Measurements from ENCODE around the gene STAC2. TPM values are rescaled to one million over a fixed set of nuclear protein-coding genes. Genes with fewer than 3 reads are reported as not detected.

The STAC2 gene
- total RNA-seq, 1 experiment from 2014 or later = 0.08 TPM

DNA sequence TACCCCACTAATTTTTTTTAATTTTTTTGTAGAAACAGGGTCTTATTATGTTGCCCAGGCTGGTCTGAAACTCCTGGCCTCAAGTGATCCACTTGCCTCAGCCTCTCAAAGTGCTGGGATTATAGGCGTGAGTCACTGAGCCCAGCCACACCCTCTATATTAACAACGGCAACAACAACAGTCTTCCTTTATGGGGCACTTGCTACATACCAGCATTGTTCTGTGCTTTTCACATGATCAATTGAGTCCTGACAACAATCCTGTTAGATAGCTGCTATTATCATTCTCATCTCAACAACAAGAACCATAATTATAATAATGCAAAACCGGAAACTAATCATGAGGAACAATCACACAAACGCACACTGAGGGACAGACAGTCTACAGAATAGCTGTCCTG is 47.2 kb downstream of the STAC2 start:
- POLR2A ChIA-PET = no interaction called here

DNA sequence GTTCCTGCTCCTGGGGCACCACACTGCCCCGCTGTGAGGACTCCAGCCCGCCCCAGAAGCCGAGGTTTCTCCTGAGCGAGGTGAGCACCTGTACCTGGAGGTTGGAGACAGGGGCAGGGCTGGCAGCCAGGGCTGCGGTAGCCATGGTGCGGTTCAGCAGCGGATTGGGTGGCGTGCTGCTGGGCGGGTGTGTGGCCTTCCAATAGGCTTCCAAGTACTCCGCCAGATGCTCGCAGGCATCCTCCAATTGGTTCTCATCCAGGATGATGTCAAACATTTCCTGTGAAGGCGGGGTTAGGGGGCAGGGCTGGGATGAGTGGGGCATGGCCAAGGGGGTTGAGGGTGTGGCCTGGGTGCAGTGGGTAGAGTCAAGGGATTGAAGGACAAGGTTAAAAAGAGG is 48.5 kb downstream of the STAC2 start:
- ATAC-seq (no peak), DNase-seq (ENCODE audit: low read depth, low spot score) (no peak)
- no peaks in the 10 kb centered on the region for H3K9me3 ChIP-seq (ENCODE audit: control insufficient read depth, insufficient read depth, low read depth, low read length)
- H3K4me1 ChIP-seq (ENCODE audit: control insufficient read depth, insufficient read depth, low read length) = peaks cover 3% of the 10 kb centered on the region; the same call in 1 of the 2 replicates
- TF ChIP-seq TCF7L2 (IDR thresholded peaks at IDR 0.05; ENCODE audit: low read depth, low read length) = no peak
- TF ChIP-seq, protein P1, sequence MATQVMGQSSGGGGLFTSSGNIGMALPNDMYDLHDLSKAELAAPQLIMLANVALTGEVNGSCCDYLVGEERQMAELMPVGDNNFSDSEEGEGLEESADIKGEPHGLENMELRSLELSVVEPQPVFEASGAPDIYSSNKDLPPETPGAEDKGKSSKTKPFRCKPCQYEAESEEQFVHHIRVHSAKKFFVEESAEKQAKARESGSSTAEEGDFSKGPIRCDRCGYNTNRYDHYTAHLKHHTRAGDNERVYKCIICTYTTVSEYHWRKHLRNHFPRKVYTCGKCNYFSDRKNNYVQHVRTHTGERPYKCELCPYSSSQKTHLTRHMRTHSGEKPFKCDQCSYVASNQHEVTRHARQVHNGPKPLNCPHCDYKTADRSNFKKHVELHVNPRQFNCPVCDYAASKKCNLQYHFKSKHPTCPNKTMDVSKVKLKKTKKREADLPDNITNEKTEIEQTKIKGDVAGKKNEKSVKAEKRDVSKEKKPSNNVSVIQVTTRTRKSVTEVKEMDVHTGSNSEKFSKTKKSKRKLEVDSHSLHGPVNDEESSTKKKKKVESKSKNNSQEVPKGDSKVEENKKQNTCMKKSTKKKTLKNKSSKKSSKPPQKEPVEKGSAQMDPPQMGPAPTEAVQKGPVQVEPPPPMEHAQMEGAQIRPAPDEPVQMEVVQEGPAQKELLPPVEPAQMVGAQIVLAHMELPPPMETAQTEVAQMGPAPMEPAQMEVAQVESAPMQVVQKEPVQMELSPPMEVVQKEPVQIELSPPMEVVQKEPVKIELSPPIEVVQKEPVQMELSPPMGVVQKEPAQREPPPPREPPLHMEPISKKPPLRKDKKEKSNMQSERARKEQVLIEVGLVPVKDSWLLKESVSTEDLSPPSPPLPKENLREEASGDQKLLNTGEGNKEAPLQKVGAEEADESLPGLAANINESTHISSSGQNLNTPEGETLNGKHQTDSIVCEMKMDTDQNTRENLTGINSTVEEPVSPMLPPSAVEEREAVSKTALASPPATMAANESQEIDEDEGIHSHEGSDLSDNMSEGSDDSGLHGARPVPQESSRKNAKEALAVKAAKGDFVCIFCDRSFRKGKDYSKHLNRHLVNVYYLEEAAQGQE (IDR thresholded peaks at IDR 0.05; ENCODE audit: insufficient read depth in 1 of 2, low read depth in 2 of 2, low read length in 1 of 2) = no peak
- TF ChIP-seq, protein P2, sequence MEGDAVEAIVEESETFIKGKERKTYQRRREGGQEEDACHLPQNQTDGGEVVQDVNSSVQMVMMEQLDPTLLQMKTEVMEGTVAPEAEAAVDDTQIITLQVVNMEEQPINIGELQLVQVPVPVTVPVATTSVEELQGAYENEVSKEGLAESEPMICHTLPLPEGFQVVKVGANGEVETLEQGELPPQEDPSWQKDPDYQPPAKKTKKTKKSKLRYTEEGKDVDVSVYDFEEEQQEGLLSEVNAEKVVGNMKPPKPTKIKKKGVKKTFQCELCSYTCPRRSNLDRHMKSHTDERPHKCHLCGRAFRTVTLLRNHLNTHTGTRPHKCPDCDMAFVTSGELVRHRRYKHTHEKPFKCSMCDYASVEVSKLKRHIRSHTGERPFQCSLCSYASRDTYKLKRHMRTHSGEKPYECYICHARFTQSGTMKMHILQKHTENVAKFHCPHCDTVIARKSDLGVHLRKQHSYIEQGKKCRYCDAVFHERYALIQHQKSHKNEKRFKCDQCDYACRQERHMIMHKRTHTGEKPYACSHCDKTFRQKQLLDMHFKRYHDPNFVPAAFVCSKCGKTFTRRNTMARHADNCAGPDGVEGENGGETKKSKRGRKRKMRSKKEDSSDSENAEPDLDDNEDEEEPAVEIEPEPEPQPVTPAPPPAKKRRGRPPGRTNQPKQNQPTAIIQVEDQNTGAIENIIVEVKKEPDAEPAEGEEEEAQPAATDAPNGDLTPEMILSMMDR (IDR thresholded peaks at IDR 0.05) = no peak
- TF ChIP-seq POLR2AphosphoS5 (IDR thresholded peaks at IDR 0.05; ENCODE audit: low read depth, low read length) = no peak
- no peak for TF ChIP-seq SIN3A (IDR thresholded peaks at IDR 0.05; ENCODE audit: borderline replicate concordance, insufficient read depth, low read depth, low read length)
- POLR2A ChIA-PET = no interaction called here
- intact Hi-C loops (cut with micrococcal nuclease; ENCODE audit: unreplicated experiment) (no loop called here), in situ Hi-C loops (cut with HindIII; ENCODE audit: low pct_unique_long_range_greater_than_20kb, low sequenced_read_pairs) (no loop called here)
- CTCF ChIA-PET = no interaction called here
- H3K36me3 ChIP-seq (ENCODE audit: control insufficient read depth, insufficient read depth, low read length) = no peaks in the 10 kb centered on the region
- no peaks in the 10 kb centered on the region for H3K27me3 ChIP-seq (ENCODE audit: control insufficient read depth, insufficient read depth, low read length)
- no peak overlapping the region for H3K4me3 ChIP-seq (ENCODE audit: low read depth in 2 of 2, low read length in 2 of 2)
- H3K27ac ChIP-seq (ENCODE audit: low read length) = no peak overlapping the region
- BruUV-seq (replicated peaks) = no TSS peak

More for the DNA sequence above, 47.2 kb downstream of the STAC2 start:
- H3K9me3 ChIP-seq (ENCODE audit: control insufficient read depth, insufficient read depth, low read depth, low read length) = no peaks in the 10 kb centered on the region
- DNase-seq (ENCODE audit: low read depth, low spot score) = no peak
- H3K27me3 ChIP-seq (ENCODE audit: control insufficient read depth, insufficient read depth, low read length) = no peaks in the 10 kb centered on the region
- H3K4me3 ChIP-seq (ENCODE audit: low read depth in 2 of 2, low read length in 2 of 2) = no peak overlapping the region
- no peak for ATAC-seq
- in situ Hi-C loops (cut with HindIII; ENCODE audit: low pct_unique_long_range_greater_than_20kb, low sequenced_read_pairs) = no loop called here
- peaks cover 3% of the 10 kb centered on the region; the same call in 1 of the 2 replicates for H3K4me1 ChIP-seq (ENCODE audit: control insufficient read depth, insufficient read depth, low read length)
- TF ChIP-seq, protein P1 (IDR thresholded peaks at IDR 0.05; ENCODE audit: insufficient read depth in 1 of 2, low read depth in 2 of 2, low read length in 1 of 2) = no peak
- no peak for TF ChIP-seq SIN3A (IDR thresholded peaks at IDR 0.05; ENCODE audit: borderline replicate concordance, insufficient read depth, low read depth, low read length)
- TF ChIP-seq POLR2AphosphoS5 (IDR thresholded peaks at IDR 0.05; ENCODE audit: low read depth, low read length) = no peak
- TF ChIP-seq TCF7L2 (IDR thresholded peaks at IDR 0.05; ENCODE audit: low read depth, low read length) = no peak
- TF ChIP-seq, protein P2 (IDR thresholded peaks at IDR 0.05) = no peak
- intact Hi-C loops (cut with micrococcal nuclease; ENCODE audit: unreplicated experiment) = no loop called here
- H3K27ac ChIP-seq (ENCODE audit: low read length) = no peak overlapping the region
- no peaks in the 10 kb centered on the region for H3K36me3 ChIP-seq (ENCODE audit: control insufficient read depth, insufficient read depth, low read length)
- no TSS peak for BruUV-seq (replicated peaks)
- CTCF ChIA-PET = interaction anchor here (0.7 kb wide), 1 partner anchor 10 kb away, joined by 3 read pairs; no protein-coding TSS in a partner anchor
